ENCODE results near the gene TSR3.

Gene TSR3

DNA sequence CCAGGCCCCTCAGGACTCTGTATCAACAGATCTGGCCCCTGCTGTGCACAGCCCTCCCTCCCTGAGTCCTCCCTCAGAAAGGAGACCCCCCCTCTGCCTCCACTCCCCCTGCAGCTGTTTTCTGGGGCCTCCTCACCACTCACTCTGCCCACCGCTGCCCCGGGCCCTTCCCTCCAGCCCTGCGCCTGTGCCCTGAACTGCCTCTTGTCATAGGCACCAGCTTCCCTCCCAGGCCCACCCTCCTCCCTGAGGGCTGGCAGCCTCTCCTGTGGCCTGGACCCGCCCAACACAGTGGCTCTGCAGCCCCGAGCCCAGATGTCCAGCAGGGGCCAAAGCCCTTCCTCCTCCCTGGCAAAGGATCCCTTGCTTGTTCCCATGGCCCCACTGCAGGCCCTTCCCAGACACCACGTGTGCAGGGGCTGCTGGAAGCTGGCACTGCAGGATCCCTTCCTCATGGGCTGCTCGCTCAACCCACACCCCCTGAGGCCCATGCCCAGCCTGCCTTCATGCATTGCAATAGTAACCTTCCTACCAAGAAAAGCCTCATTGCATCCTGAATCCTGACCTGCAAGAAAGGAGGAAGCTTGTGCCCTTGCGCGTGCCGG lies 25.8 kb upstream of the TSR3 start:
- DNase-seq = no peak

DNA sequence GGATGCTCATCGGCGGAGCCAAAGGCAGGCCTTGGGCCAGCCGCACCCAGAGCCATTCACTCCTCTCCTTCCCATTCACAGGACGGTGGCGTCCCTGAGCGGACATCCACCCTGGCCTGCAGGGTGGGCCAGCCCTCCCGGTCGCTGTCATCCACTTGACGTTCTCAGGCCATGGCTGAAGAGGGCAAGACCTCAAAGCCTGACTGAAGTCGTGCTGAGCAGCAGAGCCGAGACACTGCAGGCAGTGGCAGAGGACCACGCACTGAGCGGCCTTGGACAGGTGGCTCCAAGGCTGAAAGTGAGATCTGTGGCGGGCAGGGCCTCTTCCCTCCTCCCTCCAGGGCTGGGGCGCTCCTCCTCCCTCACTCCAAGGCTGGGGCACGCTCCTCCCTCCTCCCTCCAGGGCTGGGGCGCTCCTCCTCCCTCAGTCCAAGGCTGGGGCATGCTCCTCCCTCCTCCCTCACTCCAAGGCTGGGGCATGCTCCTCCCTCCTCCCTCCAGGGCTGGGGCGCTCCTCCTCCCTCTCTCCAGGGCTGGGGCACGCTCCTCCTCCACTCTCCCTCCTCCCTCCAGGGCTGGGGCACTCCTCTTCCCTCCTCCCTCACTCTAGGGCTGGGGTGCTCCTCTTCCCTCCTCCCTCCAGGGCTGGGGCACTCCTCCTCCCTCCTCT lies 24.2 kb upstream of the TSR3 start:
- no peak for DNase-seq

DNA sequence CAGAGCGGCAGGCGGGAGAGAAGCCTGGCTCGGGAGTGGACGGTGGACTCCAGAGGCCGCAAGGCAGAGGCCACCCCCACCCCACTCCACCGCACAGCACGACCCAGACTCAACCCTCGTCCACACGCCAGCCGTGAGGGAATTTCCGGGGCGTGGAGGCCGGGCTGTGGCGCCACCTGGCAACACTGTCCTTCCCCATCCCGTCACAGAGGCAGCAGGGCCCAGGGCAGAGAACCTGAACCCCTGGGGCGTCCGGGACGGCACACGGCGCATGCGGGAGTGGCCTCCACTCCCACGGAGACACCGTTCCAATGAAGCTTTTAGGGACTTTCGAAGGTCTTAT lies 23.6 kb upstream of the TSR3 start:
- DNase-seq = no peak

DNA sequence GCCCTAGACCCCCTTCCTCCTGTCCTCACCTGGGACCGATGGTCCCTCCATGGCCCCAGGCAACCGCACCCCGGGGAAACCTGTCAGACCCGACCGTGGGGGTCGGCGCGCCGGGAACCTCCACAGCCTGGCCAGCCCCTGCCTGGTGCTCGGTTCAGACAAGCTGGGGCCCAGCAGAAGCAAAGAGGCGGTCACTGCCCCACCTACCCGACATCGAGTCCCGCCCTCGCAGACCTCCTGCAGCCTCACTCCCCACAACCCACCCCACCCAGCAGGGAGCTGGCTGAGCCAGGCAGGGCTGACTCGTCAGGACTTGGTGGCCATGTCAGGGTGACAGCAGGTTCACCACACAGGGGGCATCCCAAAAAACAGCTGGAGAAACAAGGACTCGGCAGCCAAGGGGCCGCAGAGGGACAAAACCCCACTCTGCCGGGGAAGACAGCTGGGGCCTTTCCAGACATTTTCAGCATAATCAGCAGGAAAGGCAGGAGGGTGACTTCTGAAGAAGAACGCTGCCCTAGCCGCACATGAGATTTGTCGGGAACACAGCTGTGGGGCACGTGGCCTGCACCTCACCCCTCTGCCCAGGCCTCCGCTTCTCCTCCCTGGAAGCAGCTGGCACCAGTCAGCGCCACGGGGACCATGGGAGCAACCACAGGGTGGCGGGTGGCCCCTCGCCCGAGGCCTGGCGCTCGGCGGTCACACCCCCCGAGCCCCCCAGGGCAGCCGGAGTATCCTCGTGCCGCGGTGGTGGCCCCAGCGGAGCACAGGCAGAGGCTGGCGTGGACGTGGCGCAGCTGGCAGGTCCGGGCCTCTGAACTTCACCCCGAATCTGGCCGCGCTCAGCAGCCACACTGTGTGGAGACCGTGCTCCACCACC lies 23.0 kb upstream of the TSR3 start:
- DNase-seq = no peak

DNA sequence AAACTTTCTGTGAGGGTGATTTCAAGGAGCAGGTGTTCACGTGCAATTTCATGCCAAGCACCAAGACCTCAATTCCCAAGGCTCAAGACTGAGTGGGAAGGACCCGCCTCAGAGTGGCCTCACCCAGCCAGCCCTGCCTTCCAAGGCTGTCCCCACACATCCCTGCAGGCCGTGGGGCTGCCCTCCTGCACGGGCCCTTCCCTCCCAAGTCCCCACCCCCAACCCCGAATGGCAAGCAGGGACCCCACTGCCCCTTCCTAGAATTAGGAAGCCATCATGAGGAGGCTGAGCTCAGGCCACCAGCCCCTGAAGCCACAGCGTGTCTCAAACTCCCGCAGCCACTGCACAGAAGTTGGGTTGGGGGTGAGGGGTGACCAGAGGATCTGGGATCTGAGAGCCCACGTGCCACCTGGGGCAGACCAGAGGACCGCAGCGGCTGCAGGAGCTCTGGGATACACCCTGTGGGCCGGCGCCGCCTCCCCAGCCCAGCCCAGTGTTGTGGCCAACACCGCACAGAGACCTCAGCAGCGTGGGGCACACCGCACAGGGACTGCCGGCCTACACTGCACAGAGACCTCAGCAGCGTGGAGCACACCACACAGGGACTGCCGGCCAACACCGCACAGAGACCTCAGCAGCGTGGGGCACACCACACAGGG lies 20.7 kb upstream of the TSR3 start:
- no peak for DNase-seq

DNA sequence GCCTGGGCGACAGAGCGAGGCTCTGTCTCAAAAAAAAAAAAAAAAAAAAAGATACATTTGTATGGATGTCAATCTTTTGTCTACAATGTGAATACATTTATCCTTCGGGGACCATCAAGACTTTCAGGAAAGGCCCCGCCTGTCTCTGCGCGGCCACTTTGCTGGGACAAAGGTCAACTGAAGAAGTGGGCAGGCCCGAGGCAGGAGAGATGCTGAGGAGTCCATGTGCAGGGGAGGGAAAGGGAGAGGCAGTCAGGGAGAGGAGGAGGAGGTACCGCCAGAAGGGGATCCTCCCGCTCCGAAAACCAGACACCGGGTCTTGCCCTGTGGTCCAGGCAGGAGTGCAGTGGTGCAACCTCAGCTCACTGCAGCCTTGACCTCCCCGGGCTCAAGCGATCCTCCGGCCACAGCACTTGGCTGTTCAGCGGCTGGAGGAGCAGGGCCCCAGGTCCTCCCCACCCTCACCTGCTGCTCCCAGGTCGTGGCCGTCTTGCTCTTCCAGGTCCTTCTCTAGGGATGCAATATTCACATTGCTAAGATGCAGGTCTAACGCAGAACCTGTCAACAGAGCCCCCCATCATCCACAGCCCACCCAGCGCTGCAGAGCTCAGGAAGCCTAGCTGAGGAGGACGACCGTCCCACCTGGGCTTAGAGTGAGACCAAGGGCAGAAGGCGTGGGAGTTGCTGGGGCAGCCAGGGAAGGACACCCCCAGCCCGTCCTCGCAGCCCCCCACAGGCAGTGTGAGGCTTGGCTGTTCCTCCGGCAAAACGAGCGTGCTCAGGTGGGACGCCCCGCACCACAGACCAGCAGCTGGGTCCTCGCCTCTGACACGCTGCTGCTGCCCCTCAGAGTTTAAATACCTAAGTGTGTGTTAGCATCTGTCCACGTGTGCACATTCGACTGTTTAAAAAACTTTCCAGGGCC lies 19.6 kb upstream of the TSR3 start:
- DNase-seq = no peak

DNA sequence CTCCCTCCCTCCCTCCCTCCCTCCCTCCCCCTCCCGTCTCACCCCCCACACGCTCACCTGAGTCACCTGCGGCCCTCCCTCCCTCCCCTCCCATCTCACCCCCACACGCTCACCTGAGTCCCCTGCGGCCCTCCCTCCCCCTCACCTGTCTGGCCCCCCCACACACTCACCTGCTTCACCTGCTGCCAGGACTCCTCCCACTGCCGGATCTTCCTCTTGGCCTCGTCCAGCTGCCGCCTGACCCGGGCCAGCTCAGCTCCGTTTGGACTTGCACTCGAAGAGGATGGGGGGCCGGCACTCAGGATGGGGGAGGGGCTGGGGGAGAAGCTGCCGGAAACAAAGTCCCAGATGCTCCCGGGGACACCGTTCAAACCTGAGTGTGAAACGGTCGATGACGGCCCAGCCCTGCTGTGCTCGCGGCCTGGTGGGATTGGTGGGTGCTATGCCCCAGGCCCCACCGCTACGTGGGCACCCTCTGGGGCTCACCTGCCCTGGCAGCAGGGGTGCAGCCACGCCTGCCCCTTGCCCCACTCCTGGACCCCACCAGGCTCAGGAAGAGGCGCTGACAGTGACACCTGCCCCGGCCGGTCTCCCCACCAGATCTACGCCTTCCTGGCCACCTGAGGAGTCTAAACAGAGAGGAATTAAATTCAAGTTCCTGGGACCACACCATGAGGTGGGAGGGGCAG lies 16.0 kb upstream of the TSR3 start:
- no peak for DNase-seq

DNA sequence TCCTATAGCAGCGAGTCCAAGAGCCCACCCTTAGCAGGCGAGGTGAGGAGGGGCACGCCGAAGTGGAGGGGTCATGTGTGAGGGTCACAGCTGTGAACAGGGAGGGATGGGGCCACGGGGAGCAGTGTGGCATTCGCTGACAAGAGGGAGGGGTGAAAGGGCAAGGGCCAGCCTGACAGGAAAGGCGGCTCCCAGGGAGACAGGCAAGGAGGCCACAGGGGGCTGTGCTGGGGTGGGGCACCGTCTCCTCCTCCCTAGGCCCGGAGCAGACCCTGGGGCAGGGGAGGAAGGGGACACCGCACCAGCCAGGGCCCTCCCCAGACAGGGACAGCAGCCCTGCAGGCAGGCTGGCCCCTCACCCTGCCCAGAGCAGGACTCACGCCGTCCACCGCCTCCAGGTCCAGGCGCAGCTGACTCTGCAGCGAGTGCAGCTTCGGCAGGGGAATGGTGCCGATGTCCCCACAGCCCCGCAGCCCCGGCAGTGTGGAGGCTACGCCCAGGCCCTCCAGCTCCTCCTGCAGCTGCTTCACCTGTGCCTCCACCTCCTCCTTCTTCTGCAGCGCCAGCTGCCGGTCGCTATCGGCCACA lies 15.1 kb upstream of the TSR3 start:
- DNase-seq = no peak

DNA sequence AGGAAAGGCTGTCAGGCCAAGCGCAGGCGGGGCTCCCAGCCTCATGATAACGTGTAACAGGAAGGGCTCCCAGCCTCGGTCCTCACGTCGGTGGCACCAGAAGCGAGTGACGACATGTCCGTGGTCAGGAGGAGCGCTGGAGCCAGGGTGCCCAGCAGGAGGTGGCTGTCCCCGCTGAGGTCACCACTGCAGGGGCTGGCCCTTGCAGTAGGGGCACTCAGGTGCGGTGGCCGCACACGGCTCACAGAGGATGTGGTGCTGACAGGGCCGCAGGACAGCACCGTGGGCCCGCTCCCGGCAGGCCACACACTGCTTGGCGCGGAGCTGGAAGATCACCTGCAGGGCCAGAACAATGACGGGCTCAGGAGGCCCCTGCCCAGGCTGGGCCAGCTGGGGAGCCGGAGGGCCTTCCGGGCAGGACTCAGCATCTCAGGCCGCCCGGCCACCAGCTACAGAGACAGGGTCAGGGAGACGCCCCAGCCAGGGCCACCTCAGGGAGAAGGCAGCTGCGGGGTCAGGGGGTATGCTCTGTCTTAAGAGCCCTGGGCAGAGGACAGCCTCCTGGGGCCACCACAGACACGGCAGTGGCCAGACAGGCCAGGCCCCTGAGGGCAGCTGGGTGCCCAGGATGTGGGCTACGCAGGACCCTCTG lies 14.5 kb upstream of the TSR3 start:
- DNase-seq = no peak

DNA sequence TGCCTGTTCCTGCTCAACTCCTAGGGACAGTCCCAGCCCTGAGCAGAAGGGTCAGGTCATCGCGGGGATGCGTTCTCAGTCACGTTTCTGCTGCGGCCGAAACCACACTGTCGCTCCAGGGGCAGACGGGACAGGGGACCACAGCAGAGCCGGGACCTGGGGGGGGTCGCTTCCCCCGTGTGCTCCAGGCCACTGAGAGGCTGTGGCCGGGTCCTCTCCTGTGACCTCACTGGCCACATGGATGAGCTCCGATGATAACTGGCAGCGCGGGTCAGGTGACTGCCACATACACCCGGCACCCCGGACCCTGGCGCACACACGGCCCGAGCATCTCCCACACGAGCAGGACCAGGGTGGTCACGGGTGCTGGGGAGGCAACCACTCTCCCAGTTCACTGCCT lies 12.8 kb upstream of the TSR3 start:
- no peak for DNase-seq

DNA sequence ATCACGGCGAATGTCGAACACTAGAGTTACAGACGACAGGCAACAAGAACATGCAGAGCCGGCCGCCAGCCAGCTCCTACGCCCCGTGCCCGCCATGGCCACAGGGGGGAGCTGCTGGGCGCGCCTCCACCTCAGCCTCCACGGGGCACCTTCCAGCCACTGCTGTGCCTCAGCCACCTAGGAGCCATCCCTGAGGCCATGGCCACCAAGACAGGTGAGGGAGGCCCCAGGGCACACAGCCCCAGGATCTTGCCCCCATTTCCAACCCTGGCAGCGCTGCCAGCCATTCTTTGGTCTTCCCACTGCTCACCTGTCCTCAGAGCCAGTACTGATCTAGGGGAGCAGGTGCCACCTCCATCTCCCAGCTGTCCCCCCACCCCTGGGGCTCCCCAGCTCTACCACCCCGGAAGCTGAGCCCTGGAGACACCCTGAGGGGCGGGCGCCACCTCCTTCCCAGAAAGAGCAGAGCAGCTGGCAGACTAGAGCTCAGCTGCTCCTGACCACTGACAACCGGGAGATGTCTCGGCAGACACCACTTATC lies 11.9 kb upstream of the TSR3 start:
- peak in 1 of 2 experiments; percentile 53 for DNase-seq

DNA sequence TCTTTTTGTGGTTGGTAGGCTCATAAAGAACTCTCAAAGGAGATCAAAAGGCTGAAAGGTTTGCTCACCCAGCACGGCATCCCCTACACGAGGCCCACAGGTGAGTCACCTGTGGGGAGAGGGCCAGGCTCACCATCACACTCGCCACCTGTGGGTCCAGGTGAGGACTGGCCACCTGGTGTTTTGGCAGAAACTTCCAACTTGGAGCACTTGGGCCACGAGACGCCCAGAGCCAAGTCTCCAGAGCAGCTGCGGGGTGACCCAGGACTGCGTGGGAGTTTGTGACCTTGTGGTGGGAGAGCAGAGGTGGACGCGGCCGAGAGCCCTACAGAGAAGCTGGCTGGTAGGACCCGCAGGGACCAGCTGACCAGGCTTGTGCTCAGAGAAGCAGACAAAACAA lies 11.1 kb upstream of the TSR3 start:
- no peak for DNase-seq

DNA sequence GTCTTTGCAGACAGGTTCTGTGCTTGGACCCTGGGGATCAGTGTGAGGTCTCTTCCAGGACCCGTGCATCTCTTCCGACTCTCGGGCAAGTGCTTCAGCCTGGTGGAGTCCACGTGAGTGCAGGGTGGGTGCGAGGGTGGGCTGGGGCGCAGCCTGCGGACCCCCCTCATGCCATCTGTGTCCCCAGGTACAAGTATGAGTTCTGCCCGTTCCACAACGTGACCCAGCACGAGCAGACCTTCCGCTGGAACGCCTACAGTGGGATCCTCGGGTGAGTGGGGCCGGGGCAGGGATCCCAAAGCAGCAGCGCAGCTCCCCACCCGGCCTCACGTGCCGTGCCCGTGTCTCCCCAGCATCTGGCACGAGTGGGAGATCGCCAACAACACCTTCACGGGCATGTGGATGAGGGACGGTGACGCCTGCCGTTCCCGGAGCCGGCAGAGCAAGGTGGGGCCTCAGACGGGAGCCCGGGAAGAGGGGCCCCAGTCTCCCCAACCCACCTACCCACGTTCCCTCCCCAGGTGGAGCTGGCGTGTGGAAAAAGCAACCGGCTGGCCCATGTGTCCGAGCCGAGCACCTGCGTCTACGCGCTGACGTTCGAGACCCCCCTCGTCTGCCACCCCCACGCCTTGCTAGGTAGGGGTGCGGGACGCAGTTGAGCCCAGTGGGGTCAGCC lies 10.1 kb upstream of the TSR3 start:
- DNase-seq = no peak

DNA sequence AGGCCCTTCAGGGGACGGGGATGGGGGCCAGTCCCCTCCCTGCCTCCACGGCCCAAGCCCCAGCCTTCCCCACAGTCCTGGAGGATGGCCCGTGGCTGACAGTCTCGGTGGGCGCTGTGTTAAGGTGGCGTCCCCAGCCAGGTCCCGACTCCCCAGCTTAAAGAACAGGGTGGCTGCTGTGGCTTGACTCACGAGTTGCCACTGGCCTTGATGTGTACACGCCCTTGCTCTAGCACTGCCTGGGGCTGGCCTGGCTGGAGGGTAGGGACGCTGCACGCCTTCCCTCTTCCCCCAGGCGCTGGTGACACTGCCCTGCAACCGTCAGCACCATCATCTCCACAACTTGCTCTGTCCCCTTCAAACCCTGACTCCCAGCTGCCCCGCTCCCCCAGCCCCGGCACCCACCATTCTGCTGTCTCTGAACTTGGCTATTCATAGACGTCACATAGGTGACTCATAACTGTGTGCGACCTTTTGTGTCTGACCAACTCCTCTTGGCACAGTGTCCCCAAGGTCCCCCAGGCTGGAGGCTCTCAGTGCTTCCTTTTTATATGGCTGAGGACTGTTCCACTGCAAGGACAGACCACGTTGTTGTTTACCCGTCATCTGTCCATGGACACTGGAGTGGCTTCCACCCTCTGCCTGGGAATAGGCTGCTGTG lies 6.4 kb upstream of the TSR3 start:
- no peak for DNase-seq

DNA sequence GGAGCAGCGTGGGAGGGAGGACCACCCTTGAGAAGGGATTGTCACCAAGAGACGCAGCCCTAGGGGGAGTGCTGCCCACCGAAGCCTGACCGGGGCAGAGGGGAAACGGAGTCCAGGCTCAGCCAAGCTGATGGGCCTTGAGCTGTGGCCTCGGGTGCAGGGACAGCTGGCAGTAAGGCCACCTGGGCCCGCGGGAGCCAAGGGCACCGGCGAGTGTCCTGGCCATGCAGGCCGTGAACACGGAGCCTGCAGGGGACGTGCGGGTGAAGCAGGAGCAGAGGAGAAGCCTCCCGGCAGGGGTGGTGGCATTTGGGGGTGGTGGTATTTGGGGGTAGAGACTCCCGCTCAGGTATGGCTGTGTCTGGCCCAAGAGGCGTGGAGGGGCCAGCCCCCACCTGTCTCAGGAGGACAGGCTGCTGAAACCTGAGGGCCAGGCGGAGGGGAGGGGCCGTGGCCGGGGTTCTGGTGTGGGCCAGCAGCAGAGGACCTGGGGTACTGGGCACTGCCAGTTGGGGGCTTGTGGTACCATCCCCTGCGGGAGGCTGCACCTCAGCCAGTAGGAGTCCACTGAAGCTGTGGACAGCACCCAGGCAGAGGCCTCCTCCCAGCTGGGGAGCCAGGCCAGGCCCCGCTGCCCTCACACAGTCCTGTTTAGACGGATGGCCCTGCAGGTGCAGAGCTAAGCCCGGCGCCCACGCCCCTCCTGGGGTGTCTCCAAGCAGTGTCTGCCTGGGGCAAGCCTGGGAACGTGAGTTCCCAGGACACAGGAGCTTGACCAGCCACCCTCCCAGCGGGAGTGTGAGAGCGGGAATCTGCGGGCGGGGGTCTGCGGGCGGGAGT lies 4.6 kb upstream of the TSR3 start:
- DNase-seq = no peak

DNA sequence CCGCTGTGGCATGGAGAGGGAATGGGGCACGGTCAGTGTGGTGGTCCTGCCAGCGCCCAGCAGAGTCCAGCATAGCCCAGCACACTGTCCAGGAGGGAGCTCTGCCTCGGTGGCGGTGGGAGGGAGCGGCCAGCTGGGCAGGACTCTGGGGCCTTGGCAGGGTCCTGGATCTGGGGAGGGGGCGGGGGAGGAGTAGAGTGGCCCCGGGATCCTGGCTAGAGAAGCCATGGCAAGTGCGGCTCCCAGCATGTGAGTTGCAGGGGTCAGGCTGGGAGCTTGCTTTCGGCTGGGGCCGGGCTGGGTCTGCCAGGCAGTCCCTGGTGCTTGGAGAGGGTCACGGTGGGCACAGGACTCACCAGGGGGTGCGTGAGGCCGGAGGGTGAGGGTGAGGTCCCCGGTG lies 3.9 kb upstream of the TSR3 start:
- DNase-seq = no peak

DNA sequence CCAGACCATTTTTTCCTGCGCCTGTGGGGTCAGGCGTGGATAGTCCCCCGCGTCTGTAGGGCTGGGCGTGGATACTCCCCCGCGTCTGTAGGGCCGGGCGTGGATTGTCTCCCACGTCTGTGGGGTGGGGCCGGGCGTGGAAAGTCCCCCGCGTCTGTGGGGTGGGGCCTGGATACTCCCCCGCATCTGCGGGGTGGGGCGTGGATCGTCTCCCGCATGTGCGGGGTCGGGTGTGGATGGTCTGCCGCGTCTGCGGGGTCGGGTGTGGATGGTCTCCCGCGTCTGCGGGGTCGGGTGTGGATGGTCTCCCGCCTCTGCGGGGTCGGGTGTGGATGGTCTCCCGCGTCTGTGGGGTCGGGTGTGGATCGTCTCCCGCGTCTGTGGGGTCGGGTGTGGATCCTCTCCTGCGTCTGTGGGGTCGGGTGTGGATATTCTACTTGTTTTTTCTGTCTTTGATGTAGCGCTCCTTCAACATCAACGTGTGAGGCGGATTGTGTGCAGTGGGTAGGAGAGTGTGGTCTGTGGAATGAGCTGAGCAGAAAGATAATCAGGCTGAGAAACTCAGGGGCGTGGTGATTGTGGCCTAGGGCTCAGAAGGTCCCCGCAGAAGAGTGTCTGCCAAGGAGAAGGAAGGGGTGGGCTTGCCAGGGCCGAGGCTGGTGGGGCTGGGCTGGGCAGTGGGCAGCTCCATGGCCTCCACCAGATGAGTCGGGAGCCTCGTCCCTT lies 3.3 kb upstream of the TSR3 start:
- DNase-seq = no peak

DNA sequence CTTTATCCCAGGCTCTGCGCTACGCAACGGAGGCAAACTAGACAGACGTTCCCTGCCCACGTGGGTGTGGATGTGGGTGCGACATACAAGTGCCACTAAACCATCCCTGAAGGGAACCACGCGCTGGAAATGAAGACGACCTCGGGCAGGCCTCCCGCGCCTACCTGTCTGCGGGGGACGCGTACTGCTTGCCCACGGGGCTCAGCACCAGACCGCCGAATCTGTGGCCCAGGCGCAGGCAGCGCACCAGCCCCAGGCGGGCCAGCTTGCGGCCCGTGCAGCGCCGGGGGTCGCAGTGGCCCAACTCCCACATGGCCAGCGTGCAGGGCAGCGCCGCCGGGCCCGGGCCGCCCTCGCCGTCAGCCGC lies 480 bp downstream of the TSR3 start:
- DNase-seq = no peak

All from NCI-H524 (cell line).